Measurements from ENCODE around the gene RAB27A.
"Not testable (repeated sequence)": the region's sequence is repeated elsewhere in the genome, so short reads cannot be mapped to it uniquely, and the experiment has no call there.

RAB27A gene

DNA sequence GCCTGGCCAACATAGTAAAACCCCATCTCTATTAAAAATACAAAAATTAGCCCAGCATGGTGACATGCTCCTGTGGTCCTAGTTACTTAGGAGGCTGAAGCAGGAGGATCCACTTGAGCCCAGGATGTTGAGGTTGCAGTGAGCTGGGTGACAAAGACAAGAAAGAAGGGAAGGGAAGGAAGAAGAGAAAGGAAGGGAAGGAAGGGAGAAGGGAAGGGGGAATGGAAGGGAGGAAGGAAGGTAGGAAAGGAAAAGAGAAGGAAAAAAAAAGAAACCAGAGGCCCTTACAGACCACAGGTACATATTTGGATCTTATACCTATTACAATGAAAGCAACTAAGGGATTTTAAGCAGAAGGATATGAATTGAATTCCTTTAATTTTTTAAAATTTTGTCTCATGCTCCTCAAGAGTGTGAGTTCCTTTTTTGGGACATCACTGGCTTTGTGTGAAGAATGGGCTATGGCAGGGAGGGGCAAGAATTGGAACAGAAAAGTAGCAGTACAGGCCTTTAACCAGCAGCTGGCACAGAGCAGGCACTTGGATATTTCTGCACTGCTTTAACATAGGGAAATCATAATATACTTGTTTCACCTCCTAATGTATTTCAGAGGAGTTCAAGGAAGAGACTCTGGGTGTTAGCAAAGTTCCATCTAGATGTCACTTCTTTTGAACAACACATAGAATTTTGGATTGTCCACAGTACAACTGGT lies 7.9 kb downstream of the RAB27A start:
- DNase-seq, result no peak

DNA sequence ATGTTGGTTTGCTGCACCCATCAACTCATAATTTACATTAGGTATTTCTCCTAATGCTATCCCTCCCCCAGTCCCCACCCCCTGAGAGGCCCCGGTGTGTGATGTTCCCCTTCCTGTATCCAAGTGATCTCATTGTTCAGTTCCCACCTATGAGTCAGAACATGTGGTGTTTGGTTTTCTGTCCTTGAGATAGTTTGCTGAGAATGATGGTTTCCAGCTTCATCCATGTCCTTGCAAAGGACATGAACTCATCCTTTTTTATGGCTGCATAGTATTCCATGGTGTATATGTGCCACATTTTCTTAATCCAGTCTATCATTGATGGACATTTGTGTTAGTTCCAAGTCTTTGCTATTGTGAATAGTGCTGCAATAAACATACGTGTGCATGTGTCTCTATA lies 9.0 kb downstream of the RAB27A start:
- not testable (repeated sequence) for DNase-seq

- DNase-seq, result no peak
Measured at GRCh38 chr15:55279746-55280351, 9.8 kb downstream of the RAB27A start.

DNA sequence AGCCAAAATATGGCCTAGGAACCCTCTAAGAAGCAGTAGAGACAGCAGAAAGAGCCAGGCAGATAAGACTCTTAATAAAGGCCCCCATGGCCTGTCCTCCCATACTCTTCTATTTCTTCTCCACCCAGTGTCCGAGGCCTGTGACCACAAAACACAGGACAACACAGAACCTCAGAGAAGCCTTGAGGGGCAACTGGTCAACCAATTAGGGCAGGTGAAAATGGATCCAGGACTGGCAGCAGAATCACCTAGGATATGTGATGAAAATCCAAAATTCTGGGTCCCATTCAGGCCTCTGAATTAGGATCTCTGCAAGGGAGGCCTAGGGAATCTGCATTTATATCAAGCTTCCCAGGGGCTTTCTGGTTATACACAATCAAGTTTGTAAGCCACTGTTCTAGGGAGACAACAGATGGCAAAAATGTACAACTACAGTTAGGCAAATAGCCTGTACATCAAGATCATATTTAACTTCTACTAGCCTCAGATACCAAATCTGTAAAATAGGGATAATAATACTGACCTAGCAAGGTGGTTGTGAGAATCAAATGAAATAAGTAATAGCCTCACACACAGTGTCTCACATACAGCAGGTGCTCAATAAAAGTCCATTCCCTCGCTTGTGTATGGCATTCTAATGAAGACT lies 10.4 kb downstream of the RAB27A start:
- DNase-seq, result no peak

DNA sequence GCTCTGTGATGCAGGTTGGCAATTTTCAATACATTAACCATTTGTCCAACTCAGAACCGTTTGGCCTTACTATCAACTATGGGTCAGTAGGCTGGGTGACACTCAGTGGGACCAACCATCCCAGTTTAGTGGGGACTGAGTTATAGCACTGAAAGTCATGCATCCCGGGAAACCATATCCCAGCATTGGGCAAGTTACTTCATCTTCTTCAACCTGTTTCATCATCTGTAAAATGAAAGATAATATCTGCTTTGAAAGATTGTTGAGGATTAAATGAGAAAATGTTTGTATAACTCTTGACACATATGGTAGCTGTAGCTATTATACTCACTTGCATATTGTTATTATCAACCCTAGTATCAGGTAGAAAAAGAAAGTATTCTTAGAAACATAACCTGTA lies 11.9 kb downstream of the RAB27A start:
- DNase-seq, result no peak

- DNase-seq, result no peak
Measured at GRCh38 chr15:55277116-55277564, 12.5 kb downstream of the RAB27A start.

- DNase-seq, result no peak
Measured at GRCh38 chr15:55276324-55276723, 13.3 kb downstream of the RAB27A start.

DNA sequence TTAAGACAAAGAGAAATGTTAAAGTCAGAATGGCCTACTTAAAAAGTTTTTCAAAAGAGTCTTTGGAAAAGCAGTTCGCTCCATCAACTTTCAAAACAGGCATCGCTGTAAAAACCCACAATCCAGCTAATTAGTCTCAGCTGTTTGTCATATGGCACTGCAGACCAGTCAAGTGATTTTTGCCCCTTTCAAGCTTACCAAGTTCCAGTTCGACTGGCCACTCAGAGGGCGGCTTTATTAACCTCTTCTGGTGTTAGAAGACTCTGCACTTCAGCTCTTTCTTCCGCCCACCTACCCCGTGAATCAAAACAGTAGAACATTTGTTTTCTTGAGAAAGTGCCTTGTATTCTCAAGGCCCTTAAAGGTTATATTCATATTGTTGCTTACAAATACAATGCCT lies 19.3 kb downstream of the RAB27A start:
- no peak for DNase-seq

DNA sequence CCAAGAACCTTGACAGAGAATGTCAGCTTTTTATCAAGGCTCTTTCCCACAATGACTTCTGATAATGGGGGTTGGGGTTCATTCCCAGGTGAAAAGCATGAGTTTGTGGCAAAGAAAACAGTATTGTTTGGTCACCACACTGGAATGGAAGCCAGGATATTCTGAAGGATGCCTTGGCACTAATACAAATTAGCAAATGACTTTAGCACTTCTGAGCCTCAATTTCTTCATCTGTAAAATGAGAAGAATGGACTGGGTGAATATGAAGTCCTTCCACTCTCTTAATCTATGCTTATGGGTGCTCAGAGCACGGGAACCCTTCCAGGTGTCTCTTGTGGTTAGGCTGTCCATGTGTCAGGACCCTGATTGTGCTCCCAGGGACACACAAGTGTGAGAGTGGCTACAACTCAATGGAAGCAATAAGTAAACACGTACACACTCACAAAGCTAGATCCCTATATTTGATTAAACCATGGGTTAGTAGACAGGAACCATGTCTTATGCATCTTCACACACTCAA lies 21.4 kb downstream of the RAB27A start:
- no peak for DNase-seq

DNA sequence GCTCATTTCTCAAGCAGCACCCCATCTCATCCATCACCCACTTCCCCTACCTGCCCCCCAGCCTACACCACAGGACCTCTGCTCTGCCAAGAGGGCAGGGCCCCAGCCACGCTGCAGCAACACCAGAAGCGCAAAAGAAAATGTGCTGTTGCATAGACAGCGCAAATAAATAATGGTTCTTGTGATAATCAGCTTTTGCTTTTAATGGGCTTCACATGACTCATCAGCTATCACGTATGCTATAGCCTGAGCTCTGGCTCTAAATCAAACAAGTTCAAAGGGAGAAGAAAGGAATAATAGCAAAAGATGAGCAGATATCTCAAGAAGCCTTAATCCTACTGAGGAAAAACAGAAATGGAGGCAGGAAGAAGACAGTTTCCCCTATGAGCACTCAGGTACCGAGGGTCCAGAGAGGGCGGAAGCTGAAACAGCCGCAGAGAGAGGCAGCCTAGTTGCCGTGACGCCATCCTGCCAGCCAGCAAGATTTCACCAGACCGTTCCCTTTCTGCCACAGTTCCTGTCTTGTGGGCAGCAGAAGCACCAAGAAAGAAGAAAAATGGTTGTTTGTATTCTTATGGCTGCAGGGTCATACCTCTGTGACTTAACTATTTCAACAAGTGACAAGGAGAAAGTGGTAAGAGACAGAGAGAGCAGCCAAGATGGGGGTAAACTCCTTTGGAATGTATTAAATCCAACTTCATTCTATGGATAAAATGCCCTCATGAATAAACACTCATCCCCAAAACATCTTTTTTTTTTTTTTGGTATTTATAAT lies 22.0 kb downstream of the RAB27A start:
- peak; percentile 74 for DNase-seq

GRCh38 chr15:55266547-55266946 lies 23.1 kb downstream of the RAB27A start:
- DNase-seq, result no peak

DNA sequence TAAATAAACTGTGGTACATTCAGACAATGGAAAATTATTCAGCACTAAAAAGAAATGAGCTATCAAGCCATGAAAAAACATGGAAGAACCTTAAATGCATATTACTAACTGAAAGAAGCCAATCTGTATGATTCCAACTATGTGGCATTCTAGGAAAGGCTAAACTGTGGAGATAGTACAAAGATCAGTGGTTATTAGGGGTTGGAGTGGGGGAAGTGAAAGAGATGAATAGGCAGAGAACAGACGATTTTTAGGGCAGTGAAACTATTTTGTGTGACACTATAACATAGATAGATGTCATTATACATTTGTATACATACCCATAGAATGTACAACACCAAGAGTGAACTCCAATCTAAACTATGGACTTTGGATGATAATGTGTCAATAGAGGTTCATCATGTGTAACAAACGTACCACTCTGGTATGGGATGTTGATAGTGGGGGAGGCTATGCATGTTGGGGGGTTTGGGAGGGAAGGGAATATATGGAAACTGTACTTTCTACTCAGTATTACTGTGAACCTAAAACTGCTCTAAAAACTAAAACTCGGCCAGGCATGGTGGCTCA lies 29.0 kb downstream of the RAB27A start:
- DNase-seq, result no peak

DNA sequence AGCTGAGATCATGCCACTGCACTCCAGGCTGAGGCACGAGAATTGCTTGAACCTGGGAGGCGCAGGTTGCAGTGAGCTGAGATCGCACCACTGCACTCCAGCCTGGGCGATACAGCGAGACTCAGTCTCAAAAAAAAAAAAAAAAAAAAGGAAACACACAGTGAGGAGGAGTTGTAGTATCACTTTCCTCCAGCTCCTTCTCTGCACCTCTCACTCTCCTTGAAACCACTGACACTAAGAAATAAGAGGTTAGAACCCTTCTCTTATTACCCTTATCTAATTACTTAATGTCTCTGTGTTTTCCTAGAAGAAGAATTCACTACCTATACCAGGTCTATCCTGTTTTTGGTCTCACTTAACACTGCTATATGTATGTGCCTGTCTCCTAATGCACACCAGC lies 31.7 kb downstream of the RAB27A start:
- DNase-seq, result no peak

GRCh38 chr15:55257012-55257670 lies 32.5 kb downstream of the RAB27A start:
- DNase-seq, result no peak

GRCh38 chr15:55256281-55257011 lies 33.2 kb downstream of the RAB27A start:
- DNase-seq, result no peak

DNA sequence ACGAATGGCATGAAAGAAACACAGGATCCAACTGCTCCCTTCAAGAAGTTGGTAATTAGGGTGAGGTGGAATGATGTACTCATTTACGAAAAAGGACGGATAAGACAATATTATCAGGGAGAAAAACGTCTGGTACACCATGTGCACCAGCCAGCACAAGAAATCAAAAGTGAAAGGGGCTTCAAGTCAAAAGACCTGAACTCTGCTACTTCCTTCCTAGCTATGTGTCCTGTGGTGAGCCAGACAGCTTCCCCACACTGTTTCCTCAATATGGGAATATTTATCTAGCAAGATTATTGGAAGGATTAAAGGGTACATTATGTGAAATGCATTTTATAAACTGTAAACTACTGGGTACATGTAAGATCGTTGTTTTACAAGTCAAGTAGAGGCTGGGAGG lies 33.9 kb downstream of the RAB27A start:
- DNase-seq, result no peak

GRCh38 chr15:55254916-55255679 lies 34.5 kb downstream of the RAB27A start:
- no peak for DNase-seq

- no peak for DNase-seq
Measured at GRCh38 chr15:55253580-55253979, 36.0 kb downstream of the RAB27A start.

- DNase-seq, result not testable (repeated sequence)
Measured at GRCh38 chr15:55252201-55252600, 37.4 kb downstream of the RAB27A start.

DNA sequence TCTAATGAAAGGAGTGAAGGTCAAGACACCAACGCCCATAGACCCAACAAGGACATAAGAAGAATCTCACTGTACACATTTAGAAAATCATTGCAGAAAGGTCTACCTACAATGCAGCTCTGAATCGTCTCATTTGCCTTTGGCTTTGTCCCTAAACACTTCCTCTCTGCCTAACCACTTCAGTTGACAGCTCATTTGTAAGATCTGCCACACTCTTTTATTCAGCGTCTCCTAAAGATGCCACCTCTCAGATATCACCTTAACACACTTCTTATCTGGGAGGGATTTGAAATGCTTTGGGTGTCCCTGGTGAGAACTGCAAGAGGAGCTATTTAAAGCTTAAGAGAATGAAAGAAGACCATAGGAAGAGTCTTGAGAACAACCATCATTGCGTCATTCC lies 38.7 kb downstream of the RAB27A start:
- DNase-seq, result no peak

DNA sequence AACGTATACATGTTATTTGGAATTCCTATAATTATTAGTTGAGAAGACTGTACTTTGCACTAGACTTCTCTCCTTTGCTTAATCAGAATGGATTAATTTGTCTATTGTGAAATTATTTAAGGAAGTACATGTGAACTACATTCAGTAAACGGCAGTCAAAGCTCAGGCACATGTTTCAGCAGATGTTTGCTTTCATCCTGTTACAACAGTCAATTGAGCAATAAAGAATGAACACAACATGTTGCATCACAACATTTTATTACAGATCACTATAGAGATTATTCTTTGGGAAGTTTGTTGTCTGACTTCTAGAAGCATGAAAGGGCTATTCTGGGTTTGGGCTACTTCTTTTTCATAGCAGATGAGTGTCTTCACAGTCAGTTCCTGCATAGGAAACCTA lies 39.2 kb downstream of the RAB27A start:
- no peak for DNase-seq

All from NCI-H82 (cell line).